Ectodermal cell (in vitro differentiated cells): ENCODE results near the gene SLC12A3. TPM values are rescaled to one million over a fixed set of nuclear protein-coding genes. Genes with fewer than 3 reads are reported as not detected.
A peak's percentile ranks its signal among the peaks of the same experiment; 100 is the strongest.

Experiments used
- H3K27ac ChIP-seq: 2 replicates; pipeline ENCODE4 v1.7.0; 2013; ENCODE audit warnings: mild to moderate bottlenecking, low read depth, low read length; ENCODE audit not compliant: insufficient read depth, poor library complexity, severe bottlenecking
- H3K27me3 ChIP-seq: 2 replicates; pipeline ENCODE4 v1.7.0; 2013; ENCODE audit warnings: mild to moderate bottlenecking, low read length; ENCODE audit not compliant: insufficient read depth, control insufficient read depth, poor library complexity, severe bottlenecking
- H3K36me3 ChIP-seq: one replicate; pipeline ENCODE4 v1.7.0; 2013; ENCODE audit warnings: low read length; ENCODE audit not compliant: control insufficient read depth, insufficient read depth
- H3K4me1 ChIP-seq: one replicate; pipeline ENCODE4 v1.7.0; 2013; ENCODE audit warnings: low read length; ENCODE audit not compliant: control insufficient read depth, insufficient read depth
- H3K4me3 ChIP-seq: 2 replicates; pipeline ENCODE4 v1.7.0; 2013; ENCODE audit warnings: low read depth, low read length, control low read depth; ENCODE audit not compliant: insufficient read depth
- H3K9me3 ChIP-seq: 2 replicates; pipeline ENCODE4 v1.7.0; 2013; ENCODE audit warnings: mild to moderate bottlenecking, low read length, moderate library complexity; ENCODE audit not compliant: control insufficient read depth
- WGBS, 2 experiments: methylation state at CpG; one replicate each; pipeline ENCODE4 v1.1.7; 2013; ENCODE audit warnings: missing lambda C conversion rate in 2 of 2; 5-methylcytosine and 5-hydroxymethylcytosine counted together
- polyA plus RNA-seq, 4 experiments: library from polyadenylated mRNA; stranded (reverse); fragments of 50-300 nt; gene quantifications; one replicate each; pipeline ENCODE4 v1.2.3, GENCODE V29; 2013

The SLC12A3 gene, protein sequence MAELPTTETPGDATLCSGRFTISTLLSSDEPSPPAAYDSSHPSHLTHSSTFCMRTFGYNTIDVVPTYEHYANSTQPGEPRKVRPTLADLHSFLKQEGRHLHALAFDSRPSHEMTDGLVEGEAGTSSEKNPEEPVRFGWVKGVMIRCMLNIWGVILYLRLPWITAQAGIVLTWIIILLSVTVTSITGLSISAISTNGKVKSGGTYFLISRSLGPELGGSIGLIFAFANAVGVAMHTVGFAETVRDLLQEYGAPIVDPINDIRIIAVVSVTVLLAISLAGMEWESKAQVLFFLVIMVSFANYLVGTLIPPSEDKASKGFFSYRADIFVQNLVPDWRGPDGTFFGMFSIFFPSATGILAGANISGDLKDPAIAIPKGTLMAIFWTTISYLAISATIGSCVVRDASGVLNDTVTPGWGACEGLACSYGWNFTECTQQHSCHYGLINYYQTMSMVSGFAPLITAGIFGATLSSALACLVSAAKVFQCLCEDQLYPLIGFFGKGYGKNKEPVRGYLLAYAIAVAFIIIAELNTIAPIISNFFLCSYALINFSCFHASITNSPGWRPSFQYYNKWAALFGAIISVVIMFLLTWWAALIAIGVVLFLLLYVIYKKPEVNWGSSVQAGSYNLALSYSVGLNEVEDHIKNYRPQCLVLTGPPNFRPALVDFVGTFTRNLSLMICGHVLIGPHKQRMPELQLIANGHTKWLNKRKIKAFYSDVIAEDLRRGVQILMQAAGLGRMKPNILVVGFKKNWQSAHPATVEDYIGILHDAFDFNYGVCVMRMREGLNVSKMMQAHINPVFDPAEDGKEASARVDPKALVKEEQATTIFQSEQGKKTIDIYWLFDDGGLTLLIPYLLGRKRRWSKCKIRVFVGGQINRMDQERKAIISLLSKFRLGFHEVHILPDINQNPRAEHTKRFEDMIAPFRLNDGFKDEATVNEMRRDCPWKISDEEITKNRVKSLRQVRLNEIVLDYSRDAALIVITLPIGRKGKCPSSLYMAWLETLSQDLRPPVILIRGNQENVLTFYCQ
- not detected for polyA plus RNA-seq (2013, experiment 1 of 4)
- polyA plus RNA-seq (2013, experiment 2 of 4), result not detected
- not detected for polyA plus RNA-seq (2013, experiment 3 of 4)
- not detected for polyA plus RNA-seq (2013, experiment 4 of 4)

DNA sequence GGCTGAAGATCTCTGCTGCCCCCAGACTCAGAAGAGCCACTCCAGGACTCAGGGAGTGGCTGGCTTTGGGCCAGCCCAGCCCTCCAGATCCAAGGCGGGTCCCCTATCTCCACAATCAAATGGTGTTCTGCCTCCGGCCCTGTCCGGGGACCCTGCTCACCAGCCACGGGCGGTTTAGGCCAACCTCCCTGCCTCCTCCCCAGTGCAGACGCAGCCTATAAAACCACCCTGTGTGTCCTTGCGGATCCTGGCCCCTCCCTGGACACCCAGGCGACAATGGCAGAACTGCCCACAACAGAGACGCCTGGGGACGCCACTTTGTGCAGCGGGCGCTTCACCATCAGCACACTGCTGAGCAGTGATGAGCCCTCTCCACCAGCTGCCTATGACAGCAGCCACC lies at the start of gene SLC12A3:
Gene SLC12A3 (plus strand): TSS at position 248 of the 400 bp plus-strand sequence. CDS start 29 bp downstream, at position 277.
- no peaks in the 10 kb centered on the region for H3K9me3 ChIP-seq
- H3K27ac ChIP-seq, result no peak within 1 kb of the TSS
- H3K27me3 ChIP-seq, result no peaks in the 10 kb centered on the region
- H3K4me3 ChIP-seq, result no peak within 1 kb of the TSS
- H3K36me3 ChIP-seq, result no peaks in the 10 kb centered on the region
- peaks cover 18% of the 10 kb centered on the region for H3K4me1 ChIP-seq
- WGBS, 2 experiments, result 87 to 89% methylated on average over 12 of the region's 12 CpGs

DNA sequence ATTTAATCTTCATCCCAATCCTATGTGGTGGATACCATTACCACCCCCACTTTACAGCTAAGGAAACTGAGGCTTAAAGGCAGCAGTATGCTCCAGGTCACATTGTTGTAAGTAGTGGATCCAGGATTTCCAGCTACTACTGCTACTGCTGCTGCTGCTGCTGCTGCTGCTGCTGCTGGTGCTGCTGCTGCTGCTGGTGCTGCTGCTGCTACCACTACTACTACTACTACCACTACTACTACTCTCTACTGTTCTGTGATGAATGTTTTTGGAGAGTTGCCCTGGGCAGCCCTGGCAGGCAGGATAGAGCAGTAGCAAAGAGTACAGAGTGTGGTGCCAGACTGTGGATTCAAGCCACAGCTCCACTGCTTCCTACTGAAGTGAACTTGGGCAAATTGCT lies 49.3 kb upstream of the SLC12A3 start:
- Histone ChIP-seq H3K27me3 (no peaks in the 10 kb centered on the region), H3K27ac (no peak overlapping the region), H3K4me3 (no peak overlapping the region), H3K36me3 (peaks cover 8% of the 10 kb centered on the region), H3K4me1 (no peaks in the 10 kb centered on the region), H3K9me3 (no peaks in the 10 kb centered on the region)

DNA sequence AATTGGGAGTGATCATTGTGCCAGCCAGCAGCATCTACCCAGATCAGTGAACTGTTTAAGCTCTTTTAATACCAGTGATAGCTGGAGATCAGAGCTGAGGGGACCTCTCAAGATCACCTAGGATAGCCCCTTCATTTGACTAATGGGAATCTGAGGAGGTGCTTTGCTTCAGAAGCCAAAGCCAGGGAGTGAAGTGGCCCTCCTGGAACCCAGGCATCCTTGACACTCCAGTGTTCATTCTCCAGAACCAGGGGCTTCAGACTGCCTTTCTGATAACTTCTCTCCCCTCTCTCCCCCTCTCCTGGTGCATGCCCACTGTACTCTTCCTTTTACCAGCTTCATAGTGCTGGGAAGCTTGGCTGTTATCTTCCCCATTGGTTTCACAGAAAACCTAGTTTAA lies 48.0 kb upstream of the SLC12A3 start:
- H3K27me3 ChIP-seq, result no peaks in the 10 kb centered on the region
- H3K4me3 ChIP-seq, result no peak overlapping the region
- H3K36me3 ChIP-seq, result peaks cover 8% of the 10 kb centered on the region
- H3K9me3 ChIP-seq, result no peaks in the 10 kb centered on the region
- no peaks in the 10 kb centered on the region for H3K4me1 ChIP-seq
- H3K27ac ChIP-seq, result no peak overlapping the region

DNA sequence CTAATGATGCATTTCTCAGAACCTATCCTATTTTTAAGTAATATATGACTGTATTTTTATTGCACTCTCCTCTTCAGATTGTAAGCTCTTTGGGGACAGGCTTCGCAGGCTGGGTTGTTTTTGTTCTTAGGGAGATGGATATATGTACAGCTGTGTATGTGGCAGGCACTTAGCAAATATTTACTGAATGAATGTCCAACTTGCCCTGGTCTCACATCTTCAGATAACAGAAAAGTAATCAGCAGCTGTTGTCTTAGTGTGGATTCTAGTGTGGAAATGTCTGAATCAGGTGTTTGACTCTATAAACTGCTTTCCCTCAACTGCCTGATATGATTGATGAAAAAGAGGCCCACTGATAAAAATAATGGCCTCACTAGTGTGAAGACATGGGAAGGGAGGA lies 47.1 kb upstream of the SLC12A3 start:
- Histone ChIP-seq H3K27ac (no peak overlapping the region), H3K27me3 (no peaks in the 10 kb centered on the region), H3K36me3 (peaks cover 8% of the 10 kb centered on the region), H3K4me1 (peaks cover 2% of the 10 kb centered on the region), H3K4me3 (no peak overlapping the region), H3K9me3 (no peaks in the 10 kb centered on the region)
- 88 to 100% methylated on average over 1 of the region's 1 CpG for WGBS, 2 experiments

DNA sequence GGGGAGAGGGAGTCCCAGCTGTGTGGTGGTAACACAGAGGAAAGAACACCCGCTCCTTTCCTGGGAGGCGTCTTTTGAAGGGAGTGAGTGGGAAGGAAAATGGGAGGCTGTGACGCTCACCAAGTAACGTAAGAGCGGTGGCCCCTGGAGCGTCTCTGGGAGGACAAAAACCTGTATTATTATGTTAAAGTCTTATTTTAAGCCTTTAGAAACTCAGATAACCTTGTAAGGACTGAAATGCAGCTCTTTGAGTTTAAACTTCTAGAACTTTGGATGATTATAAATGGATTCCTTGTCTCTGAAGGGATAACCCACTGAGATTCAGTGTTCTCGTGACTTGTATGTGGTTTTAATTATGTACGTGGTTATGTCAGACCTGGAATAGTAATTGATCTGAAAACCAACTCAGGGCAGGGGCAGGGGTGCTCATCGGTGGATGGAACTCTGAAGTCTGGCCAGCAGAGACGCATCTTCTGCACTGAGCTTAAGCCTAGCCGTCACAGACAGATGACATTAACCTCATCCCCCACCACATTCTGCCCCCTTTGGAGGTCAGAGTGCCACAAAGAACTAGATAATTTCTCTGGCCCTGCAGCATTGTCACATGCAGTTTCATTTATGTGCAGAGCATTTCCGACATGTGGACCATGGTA lies 41.8 kb upstream of the SLC12A3 start:
- H3K4me3 ChIP-seq, result no peak overlapping the region
- H3K27ac ChIP-seq, result no peak overlapping the region
- 74 to 77% methylated on average over 12 of the region's 12 CpGs for WGBS, 2 experiments
- no peaks in the 10 kb centered on the region for H3K9me3 ChIP-seq
- peaks cover 8% of the 10 kb centered on the region for H3K36me3 ChIP-seq
- H3K27me3 ChIP-seq, result no peaks in the 10 kb centered on the region
- H3K4me1 ChIP-seq, result peaks cover 23% of the 10 kb centered on the region

DNA sequence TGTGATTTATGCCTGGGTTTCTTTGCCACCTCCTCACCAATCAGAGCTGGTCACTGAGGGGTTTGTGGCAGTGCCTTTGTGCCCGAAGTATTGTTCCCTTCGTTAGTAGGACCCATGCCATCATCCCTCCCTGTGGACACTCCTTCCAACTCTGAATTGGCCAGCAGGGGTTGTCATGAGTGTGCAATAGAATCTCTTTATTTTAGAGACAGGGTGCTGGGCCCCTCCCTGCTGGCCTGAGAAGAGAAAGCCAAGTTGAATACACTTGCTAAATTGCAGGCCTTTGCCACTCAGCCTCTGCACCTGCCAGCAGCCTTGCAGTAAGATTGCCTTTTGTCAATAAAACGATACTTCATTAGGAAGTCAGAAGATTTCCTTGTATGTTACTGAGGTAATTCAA lies 40.7 kb upstream of the SLC12A3 start:
- Histone ChIP-seq H3K4me1 (peaks cover 23% of the 10 kb centered on the region), H3K4me3 (no peak overlapping the region), H3K9me3 (no peaks in the 10 kb centered on the region), H3K27me3 (no peaks in the 10 kb centered on the region), H3K36me3 (peaks cover 3% of the 10 kb centered on the region), H3K27ac (peak overlapping the region; percentile 27)
- 17 to 49% methylated on average over 2 to 3 of the region's 3 CpGs for WGBS, 2 experiments

DNA sequence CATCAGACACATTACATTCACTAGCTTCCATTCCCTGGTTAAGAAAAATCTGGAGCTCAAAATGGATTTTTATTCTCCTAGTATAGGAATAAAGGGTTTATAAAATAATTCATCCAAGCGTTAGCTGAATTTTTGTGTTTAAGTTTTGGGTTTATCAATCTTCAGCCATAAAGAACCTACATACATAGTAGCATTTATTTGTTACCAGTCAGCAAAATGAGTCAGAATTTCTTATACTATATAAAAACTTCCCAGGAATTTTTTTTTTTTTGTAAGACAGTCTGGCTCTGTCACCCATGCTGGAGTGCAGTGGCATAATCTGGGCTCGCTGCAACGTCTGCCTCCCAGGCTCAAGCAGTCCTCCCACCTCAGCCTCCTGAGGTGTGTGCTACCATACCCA lies 40.2 kb upstream of the SLC12A3 start:
- H3K9me3 ChIP-seq, result no peaks in the 10 kb centered on the region
- H3K27me3 ChIP-seq, result no peaks in the 10 kb centered on the region
- no peak overlapping the region for H3K4me3 ChIP-seq
- H3K4me1 ChIP-seq, result peaks cover 23% of the 10 kb centered on the region
- no peaks in the 10 kb centered on the region for H3K36me3 ChIP-seq
- 75 to 76% methylated on average over 2 of the region's 3 CpGs for WGBS, 2 experiments
- H3K27ac ChIP-seq, result no peak overlapping the region

DNA sequence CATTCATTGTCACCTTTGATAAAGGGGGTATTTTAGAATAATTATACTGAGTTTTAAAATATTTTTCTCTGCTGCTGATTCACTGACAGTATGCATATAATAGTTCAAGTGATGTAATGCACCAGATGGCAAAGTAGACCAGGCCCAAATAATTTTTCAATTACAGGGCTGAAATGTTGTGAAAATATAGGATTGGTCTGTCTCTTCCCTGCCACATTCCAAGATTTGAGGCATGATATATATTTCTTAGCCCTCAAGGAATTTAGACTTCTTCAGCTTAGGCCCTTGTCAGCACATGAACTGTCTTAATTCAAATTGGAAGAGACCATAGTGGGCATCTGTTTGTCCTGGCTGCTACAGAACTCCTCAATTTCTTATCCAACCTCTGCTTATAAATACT lies 39.2 kb upstream of the SLC12A3 start:
- no peaks in the 10 kb centered on the region for H3K27me3 ChIP-seq
- no peak overlapping the region for H3K4me3 ChIP-seq
- H3K27ac ChIP-seq, result no peak overlapping the region
- H3K36me3 ChIP-seq, result no peaks in the 10 kb centered on the region
- H3K9me3 ChIP-seq, result no peaks in the 10 kb centered on the region
- peaks cover 23% of the 10 kb centered on the region for H3K4me1 ChIP-seq

DNA sequence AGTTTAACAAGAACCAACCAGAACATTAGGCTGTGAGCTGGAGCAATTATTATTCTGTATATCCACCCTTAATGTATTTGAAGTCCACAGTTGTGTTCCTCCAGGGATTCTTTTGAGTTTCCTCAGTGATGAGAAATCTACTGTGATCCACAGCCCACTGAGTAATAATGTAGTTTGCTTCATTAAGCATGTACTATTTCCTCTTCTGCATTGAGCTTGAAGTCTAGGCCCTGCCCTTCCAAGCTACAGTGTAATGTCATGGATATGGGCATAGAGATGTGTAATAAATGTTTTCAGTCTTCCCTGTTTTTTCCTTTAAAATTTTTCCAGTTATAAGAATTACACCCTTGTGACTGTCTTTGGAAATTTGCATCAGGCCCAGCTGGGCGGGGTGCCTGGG lies 36.4 kb upstream of the SLC12A3 start:
- Histone ChIP-seq H3K27ac (no peak overlapping the region), H3K4me1 (peaks cover 13% of the 10 kb centered on the region), H3K36me3 (peaks cover 9% of the 10 kb centered on the region), H3K27me3 (no peaks in the 10 kb centered on the region), H3K9me3 (no peaks in the 10 kb centered on the region), H3K4me3 (no peak overlapping the region)
- 92 to 95% methylated on average over 1 of the region's 1 CpG for WGBS, 2 experiments
